Psoas muscle (tissue), 8 donors: ENCODE results near the gene ABCB7. TPM values are rescaled to one million over a fixed set of nuclear protein-coding genes. Genes with fewer than 3 reads are reported as not detected.

Experiments used
- ATAC-seq, 4 donors: fragments of 200-7000 bp; cut with Tn5 transposase; one replicate each; pipeline ENCODE4 v1.9.1; 2020; ENCODE audit warnings: moderate library complexity in 3 of 4, mild to moderate bottlenecking in 2 of 4
- DNase-seq, 2 donors: peaks; one replicate each; pipeline ENCODE4 v3.0.0-alpha.2; 2020
- H3K27ac ChIP-seq: fragments of 200-600 bp; one replicate; pipeline ENCODE4 v1.8.0; 2022
- H3K27me3 ChIP-seq, 3 donors: fragments of 200-600 bp in 1 of 3; one replicate each; pipeline versions ENCODE4 v1.6.1 to v1.8.0; 2013 to 2022; ENCODE audit warnings: low read length in 2 of 3, mild to moderate bottlenecking in 2 of 3, moderate library complexity in 1 of 3; ENCODE audit not compliant: insufficient read depth in 3 of 3
- H3K36me3 ChIP-seq, 2 donors: fragments of 200-600 bp in 1 of 2; one replicate each; pipeline versions ENCODE4 v1.6.1 to v1.8.0; 2013 to 2022; ENCODE audit warnings: low read depth in 1 of 2, mild to moderate bottlenecking in 1 of 2, moderate library complexity in 1 of 2; ENCODE audit not compliant: insufficient read depth in 1 of 2
- H3K4me1 ChIP-seq: fragments of 200-600 bp; one replicate; pipeline ENCODE4 v1.8.0; 2022
- H3K4me3 ChIP-seq: fragments of 200-600 bp; one replicate; pipeline ENCODE4 v1.8.0; 2022; ENCODE audit warnings: mild to moderate bottlenecking
- H3K9me3 ChIP-seq: fragments of 200-600 bp; one replicate; pipeline ENCODE4 v1.8.0; 2022
- CTCF ChIP-seq: fragments of 200-600 bp; IDR thresholded peaks from one replicate; pipeline ENCODE4 v1.8.0; 2022; ENCODE audit warnings: antibody characterized with exemption
- WGBS, 3 donors: extraction: QIAGEN DNeasy Blood & Tissue Kit; methylation state at CpG; one replicate each; pipeline versions ENCODE4 v1.1.6 to v1.1.7; 2013; 5-methylcytosine and 5-hydroxymethylcytosine counted together
- intact Hi-C, 2 donors: fragments of 100-400 bp; cut with DNase I; formaldehyde crosslinking; loops; one replicate each; pipeline versions ENCODE4 v1.11.0 to v1.14.2; 2022
- polyA plus RNA-seq, 3 donors: library from polyadenylated mRNA; stranded (reverse); fragments of 200-250 nt; gene quantifications; one replicate each; pipeline ENCODE4 v1.2.3, GENCODE V29; 2013
- total RNA-seq, 4 donors: library from RNA; stranded (reverse); fragmentation: NEBNext Ultra II Directional in 2 of 4; extraction: Animal tissue kit (Norgen Biotek cat#: 25700) in 2 of 4; gene quantifications; one replicate each; pipeline versions ENCODE4 v1.2.1 to v1.2.4, GENCODE V29; 2021 to 2023
- donor health status: healthy with polysubstance abuse.
- donor health status: DM: no; HTN: no; CAD: no; lungs with moderate emphysema.
- donor health status: Bipolar disorder and iron deficiency.
- donor health status: healthy.
- donor health status: DM: yes; HTN: yes; CAD: no.
- donor health status: DM: no; HTN: no; CAD: no.
- donor health status: DM: no; HTN: no; CAD: no.
- donor health status: DM: yes; HTN: yes; CAD: no.

ABCB7 gene
- total and polyA plus RNA-seq, 7 donors: 9.1 to 39.6 (median 23.6) TPM

- WGBS, 3 donors: 51 to 74% (median 57%) methylated on average over 3 of the region's 3 CpGs
Measured at GRCh38 chrX:75158054-75158453, 2.0 kb upstream of the ABCB7 start.

GRCh38 chrX:75156531-75156945, 455 bp upstream of the ABCB7 start:
- no peak for TF ChIP-seq CTCF
- intact Hi-C loops: loop anchor here in 1 of 2 donors (10.0 kb wide), 1 partner anchor 118 kb away; the partner anchor contains the start of gene UPRT
- no peaks in the 10 kb centered on the region for H3K9me3 ChIP-seq
- DNase-seq (no peak), ATAC-seq (peak in 1 of 4 donors; percentile 51)
- 8 to 21% (median 9%) methylated on average over 7 of the region's 7 CpGs for WGBS, 3 donors
- H3K4me1 ChIP-seq: peaks cover 8% of the 10 kb centered on the region
- no peaks in the 10 kb centered on the region for H3K27me3 ChIP-seq
- H3K27ac ChIP-seq: peak overlapping the region; percentile 81
- no peaks in the 10 kb centered on the region for H3K36me3 ChIP-seq
- peak overlapping the region; percentile 71 for H3K4me3 ChIP-seq

More at GRCh38 chrX:75158054-75158453, 2.0 kb upstream of the ABCB7 start:
- Histone ChIP-seq H3K36me3 (no peaks in the 10 kb centered on the region), H3K27me3 (no peaks in the 10 kb centered on the region), H3K27ac (no peak overlapping the region), H3K4me1 (peaks cover 8% of the 10 kb centered on the region), H3K4me3 (no peak overlapping the region), H3K9me3 (no peaks in the 10 kb centered on the region)
- no peak for TF ChIP-seq CTCF
- peak; percentile 56 to 83 (median 61) for ATAC-seq
- no peak for DNase-seq
- intact Hi-C loops: loop anchor here in 1 of 2 donors (10.0 kb wide), 1 partner anchor 117 kb away; the partner anchor contains the start of gene UPRT

- Histone ChIP-seq H3K4me3 (peak overlapping the region; percentile 71), H3K36me3 (no peaks in the 10 kb centered on the region), H3K27me3 (no peaks in the 10 kb centered on the region), H3K4me1 (peaks cover 8% of the 10 kb centered on the region), H3K9me3 (no peaks in the 10 kb centered on the region), H3K27ac (peak overlapping the region; percentile 81)
- no peak for TF ChIP-seq CTCF
- WGBS, 3 donors: 0 to 39% (median 0%) methylated on average over 6 of the region's 6 CpGs
- intact Hi-C loops: loop anchor here in 1 of 2 donors (10.0 kb wide), 1 partner anchor 119 kb away; the partner anchor contains the start of gene UPRT
- no peak for DNase-seq
- peak in 1 of 4 donors; percentile 51 for ATAC-seq
Measured at GRCh38 chrX:75155447-75155826, 646 bp downstream of the ABCB7 start.

- no peak for DNase-seq
- WGBS, 3 donors: 41 to 51% (median 45%) methylated on average over 1 of the region's 1 CpG
- intact Hi-C loops: loop anchor here in 1 of 2 donors (10.0 kb wide), 1 partner anchor 120 kb away; the partner anchor contains the start of gene UPRT
- Histone ChIP-seq H3K4me3 (peak overlapping the region; percentile 71), H3K36me3 (no peaks in the 10 kb centered on the region), H3K27me3 (no peaks in the 10 kb centered on the region), H3K27ac (no peak overlapping the region), H3K9me3 (no peaks in the 10 kb centered on the region), H3K4me1 (peaks cover 8% of the 10 kb centered on the region)
- no peak for ATAC-seq
- TF ChIP-seq CTCF: no peak
Measured at GRCh38 chrX:75154871-75155270, 1.2 kb downstream of the ABCB7 start.
